Motor neuron (in vitro differentiated cells): ENCODE measurements around the gene NTN4. TPM values are rescaled to one million over a fixed set of nuclear protein-coding genes. Genes with fewer than 3 reads are reported as not detected.

ENCODE experiments used
- ATAC-seq, 8 experiments: fragments of 200-7000 bp; cut with Tn5 transposase; replicated peaks in 6 of 8; 2 replicates each; pipeline ENCODE4 v1.8.0; 2021; ENCODE audit warnings: mild to moderate bottlenecking in 8 of 8, moderate library complexity in 8 of 8
- H3K27ac ChIP-seq, 2 donors: fragments of 250-450 bp; sonication (Bioruptor Pico); 2 replicates each; pipeline ENCODE4 v1.9.0; 2021; ENCODE audit warnings: antibody characterized with exemption in 2 of 2, mild to moderate bottlenecking in 2 of 2, moderate library complexity in 1 of 2
- H3K4me1 ChIP-seq, 2 donors: fragments of 250-450 bp; sonication (Bioruptor Pico); replicated peaks in 1 of 2; 2 replicates each; pipeline ENCODE4 v1.6.1; 2021; ENCODE audit warnings: antibody characterized with exemption in 2 of 2, mild to moderate bottlenecking in 2 of 2, moderate library complexity in 1 of 2
- H3K4me3 ChIP-seq, 5 donors: fragments of 250-450 bp; sonication (Bioruptor Pico); 2 replicates each; pipeline ENCODE4 v1.9.0; 2021; ENCODE audit warnings: antibody characterized with exemption in 5 of 5, mild to moderate bottlenecking in 5 of 5, moderate library complexity in 4 of 5
- WGBS, 10 experiments: fragments of 450-650 bp; shearing (Covaris generic); methylation state at CpG; one replicate each; pipeline ENCODE4 v1.0.0; 2022; 5-methylcytosine and 5-hydroxymethylcytosine counted together
- in situ Hi-C, 9 experiments: fragments of 400-800 bp; cut with MboI; loops; one replicate each; pipeline ENCODE4 v1.15.0; 2021; ENCODE audit warnings: low sequenced_read_pairs in 9 of 9, low pct_unique_long_range_greater_than_20kb in 2 of 9; ENCODE audit not compliant: unreplicated experiment in 9 of 9
- total RNA-seq, 8 experiments: library from RNA; unstranded; fragments of 300-600 nt; gene quantifications; 2 replicates each; pipeline versions ENCODE4 v1.2.3 to v1.2.4, GENCODE V29; 2022

Gene NTN4
- total RNA-seq, 8 experiments from 2014 or later: 4.3 to 50.8 (median 8.7) TPM

DNA sequence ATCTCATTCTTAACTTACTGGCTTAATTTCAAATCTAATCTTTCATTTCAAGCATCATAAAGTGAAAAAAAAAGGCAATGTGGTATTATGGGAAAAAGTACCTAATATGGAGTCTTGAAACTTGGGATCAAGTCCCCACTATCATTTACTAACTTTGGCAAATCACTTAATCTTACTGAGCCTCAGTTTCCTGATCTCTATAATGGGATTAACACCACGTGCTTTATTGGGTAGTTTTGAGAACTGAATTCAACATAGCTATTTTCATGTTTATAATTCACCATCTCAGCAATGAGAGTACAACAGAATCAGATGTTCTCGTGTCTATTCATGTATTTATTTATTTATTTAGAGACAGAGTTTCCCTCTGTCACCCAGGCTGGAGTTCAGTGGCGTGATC is 78.3 kb downstream of the NTN4 start:
- no peak for ATAC-seq
- Histone ChIP-seq H3K27ac (no peak overlapping the region), H3K4me1 (no peaks in the 10 kb centered on the region), H3K4me3 (no peak overlapping the region)
- in situ Hi-C loops: no loop called here
- WGBS, 10 experiments: 60 to 100% (median 75%) methylated on average over 1 to 3 of the region's 3 CpGs; no CpG with 5 or more reads in 1 of the 10 experiments

DNA sequence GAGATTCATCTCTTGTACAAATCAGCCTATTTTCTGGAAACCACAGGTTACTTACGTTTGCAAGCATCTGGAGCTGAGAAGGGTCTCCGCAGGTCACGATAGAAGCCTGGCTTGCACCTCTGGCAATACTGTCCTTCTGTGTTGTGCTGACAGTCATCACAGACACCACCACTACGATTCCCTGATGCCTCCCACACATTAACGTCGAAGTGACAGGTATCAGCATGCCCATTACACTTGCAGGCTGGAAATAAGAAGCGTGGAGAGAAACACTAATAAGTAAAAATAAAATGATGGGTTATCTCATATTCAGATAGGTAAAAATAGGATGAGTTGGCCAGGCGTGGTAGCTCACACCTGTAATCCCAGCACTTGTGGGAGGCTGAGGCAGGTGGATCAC is 80.2 kb downstream of the NTN4 start:
- no peak for ATAC-seq
- in situ Hi-C loops: no loop called here

DNA sequence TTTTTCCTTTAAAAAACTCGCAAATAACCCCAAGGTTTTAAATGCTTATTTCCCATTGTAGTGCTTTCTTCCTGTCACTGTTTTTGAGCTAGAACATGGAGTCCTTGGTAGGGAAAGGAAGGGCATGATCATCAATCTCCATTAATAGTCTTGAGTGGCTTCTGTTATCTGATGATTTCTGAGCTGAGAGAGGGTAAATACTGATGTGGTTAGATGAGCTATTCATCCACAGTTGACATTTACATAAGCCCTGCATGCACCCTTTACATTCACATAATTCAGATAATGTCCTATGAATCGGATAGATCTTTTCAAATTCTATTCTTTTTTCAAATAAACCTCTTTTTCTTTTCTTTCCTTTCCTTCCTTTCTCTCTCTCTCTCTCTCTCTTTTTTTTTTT is 81.4 kb downstream of the NTN4 start:
- WGBS, 10 experiments: 14 to 100% (median 79%) methylated on average over 1 to 2 of the region's 2 CpGs
- peak in 3 of 8 experiments; percentile 25 to 71 (median 43) for ATAC-seq
- Histone ChIP-seq H3K4me1 (no peaks in the 10 kb centered on the region), H3K4me3 (no peak overlapping the region), H3K27ac (no peak overlapping the region)
- in situ Hi-C loops: no loop called here

More for the DNA sequence above, 80.2 kb downstream of the NTN4 start:
- H3K4me1 ChIP-seq: no peaks in the 10 kb centered on the region
- no peak overlapping the region for H3K27ac ChIP-seq
- WGBS, 10 experiments: 80 to 100% (median 94%) methylated on average over 3 to 6 of the region's 8 CpGs; no CpG with 5 or more reads in 3 of the 10 experiments
- no peak overlapping the region for H3K4me3 ChIP-seq

DNA sequence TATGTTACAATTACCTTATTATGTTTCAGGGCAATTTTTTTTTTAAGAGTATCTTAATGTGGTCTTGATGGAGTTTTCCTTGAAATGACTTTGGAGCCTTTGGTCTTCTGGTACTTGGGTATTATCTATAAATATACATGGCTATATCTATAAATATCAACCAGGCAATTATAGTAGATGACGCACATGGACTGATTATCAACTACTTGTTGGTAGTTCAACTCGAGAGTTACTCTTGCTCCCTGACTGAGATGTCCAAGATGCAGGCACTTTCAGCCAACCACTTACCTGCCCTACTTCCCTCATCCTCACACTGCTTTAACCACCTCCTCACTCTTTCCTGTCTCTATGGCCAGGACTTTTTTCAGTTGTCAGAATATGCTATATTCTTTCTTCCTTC is 85.4 kb downstream of the NTN4 start:
- 56 to 100% (median 82%) methylated on average over 1 to 2 of the region's 2 CpGs; no CpG with 5 or more reads in 5 of the 10 experiments for WGBS, 10 experiments
- Histone ChIP-seq H3K27ac (no peak overlapping the region), H3K4me1 (no peaks in the 10 kb centered on the region), H3K4me3 (no peak overlapping the region)
- ATAC-seq: no peak
- in situ Hi-C loops: no loop called here

DNA sequence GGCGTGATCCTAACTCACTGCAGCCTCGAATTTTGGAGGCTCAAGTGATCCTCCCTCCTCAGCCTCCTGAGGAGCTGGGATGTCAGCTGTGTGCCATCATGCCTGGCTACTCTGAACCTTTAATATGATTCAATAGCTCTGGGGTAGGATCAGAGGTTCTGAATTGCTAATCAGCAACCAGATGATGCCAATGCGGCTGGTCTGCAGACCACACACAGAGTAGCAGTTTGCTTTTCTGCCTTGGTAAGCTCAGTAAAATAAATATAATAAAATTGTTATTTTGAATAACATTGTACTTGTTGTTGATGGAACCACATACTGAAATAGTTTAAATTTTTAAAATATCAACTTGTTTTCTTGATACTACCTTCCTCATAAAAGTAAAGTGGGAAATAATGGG is 86.6 kb downstream of the NTN4 start:
- ATAC-seq: peak in 1 of 8 experiments; percentile 42
- in situ Hi-C loops: no loop called here
- Histone ChIP-seq H3K4me3 (no peak overlapping the region), H3K4me1 (no peaks in the 10 kb centered on the region), H3K27ac (no peak overlapping the region)
- 14 to 92% (median 79%) methylated on average over 1 to 3 of the region's 3 CpGs; no CpG with 5 or more reads in 3 of the 10 experiments for WGBS, 10 experiments

DNA sequence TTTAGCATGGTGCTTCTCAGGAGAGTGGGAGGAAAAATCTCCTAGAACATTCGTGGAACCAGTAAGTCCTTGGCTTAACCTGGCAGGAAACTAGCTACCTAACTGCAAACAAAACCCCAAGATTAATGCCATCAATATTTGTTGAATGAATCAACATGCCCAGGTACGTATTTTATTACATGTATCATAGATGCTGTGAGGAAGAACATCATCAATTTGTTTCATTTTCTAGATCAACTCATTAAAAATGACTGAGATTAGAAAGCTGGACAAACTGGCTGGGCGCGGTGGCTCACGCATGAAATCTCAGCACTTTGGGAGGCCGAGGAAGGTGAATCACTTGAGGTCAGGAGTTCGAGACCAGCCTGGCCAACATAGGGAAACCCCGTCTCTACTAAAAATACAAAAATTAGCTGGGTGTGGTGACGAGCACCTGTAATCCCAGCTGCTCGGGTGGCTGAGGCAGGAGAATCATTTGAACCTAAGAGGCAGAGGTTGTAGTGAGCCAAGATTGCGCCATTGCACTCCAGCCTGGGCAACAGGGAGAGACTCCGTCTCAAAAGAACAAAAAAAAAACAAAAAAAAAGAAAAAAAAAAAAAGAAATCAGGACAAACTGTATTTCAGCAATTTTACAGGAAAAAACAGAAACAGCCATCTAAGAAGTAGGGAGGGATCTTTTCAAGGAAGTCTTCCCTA is 88.7 kb downstream of the NTN4 start:
- in situ Hi-C loops: no loop called here
- no peak for ATAC-seq

DNA sequence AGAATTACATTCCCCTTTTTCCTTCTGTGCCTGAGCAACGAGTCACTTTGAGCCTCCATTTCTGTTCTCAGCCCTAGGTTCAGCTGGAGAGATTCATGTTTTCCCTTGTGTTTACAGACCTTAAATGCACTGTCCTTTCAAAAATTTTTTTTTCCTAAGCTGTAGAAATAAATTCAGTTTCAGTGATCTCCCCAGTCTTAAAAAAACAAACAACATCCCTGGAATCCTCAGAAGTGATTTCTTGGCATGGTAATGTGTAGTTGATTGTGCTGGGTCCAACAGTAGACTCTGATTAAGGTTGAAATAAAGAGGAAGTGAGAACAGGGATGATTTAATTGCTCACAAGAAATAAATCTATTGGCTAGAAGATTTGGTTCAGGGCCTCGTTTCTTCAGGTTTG is 89.3 kb downstream of the NTN4 start:
- in situ Hi-C loops: no loop called here
- H3K4me3 ChIP-seq: no peak overlapping the region
- H3K4me1 ChIP-seq: no peaks in the 10 kb centered on the region
- no peak for ATAC-seq
- WGBS, 10 experiments: 33 to 100% (median 80%) methylated on average over 1 to 2 of the region's 2 CpGs; no CpG with 5 or more reads in 1 of the 10 experiments
- no peak overlapping the region for H3K27ac ChIP-seq

More for the DNA sequence above, 88.7 kb downstream of the NTN4 start:
- WGBS, 10 experiments: 82 to 100% (median 89%) methylated on average over 2 to 9 of the region's 12 CpGs; no CpG with 5 or more reads in 1 of the 10 experiments
- H3K4me1 ChIP-seq: no peaks in the 10 kb centered on the region
- H3K27ac ChIP-seq: no peak overlapping the region
- no peak overlapping the region for H3K4me3 ChIP-seq

DNA sequence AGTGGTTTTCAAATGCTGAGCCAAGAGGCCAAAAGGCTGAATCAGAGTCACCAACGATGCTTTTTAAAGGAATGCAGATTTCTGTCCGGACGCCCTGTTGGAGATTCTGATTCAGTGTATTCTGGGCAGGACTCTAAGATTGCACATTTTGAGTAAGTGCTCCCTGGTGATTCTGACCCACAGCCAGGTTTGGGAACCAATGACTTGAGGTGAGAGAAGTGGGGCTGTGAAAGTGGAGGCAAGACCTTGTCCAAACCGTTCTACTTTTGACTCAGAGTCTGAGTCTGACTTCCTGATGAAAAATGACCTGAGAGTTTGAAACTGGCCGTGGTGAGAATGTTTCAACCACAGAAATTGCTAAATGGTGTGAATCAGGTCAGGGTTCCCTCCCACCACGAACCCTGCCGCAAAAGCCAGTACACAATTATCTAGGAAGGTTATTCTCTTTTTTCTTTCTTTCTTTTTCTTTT is 90.2 kb downstream of the NTN4 start:
- no peak overlapping the region for H3K4me3 ChIP-seq
- no peak overlapping the region for H3K27ac ChIP-seq
- WGBS, 10 experiments: 4 to 81% (median 68%) methylated on average over 3 to 7 of the region's 7 CpGs; no CpG with 5 or more reads in 1 of the 10 experiments
- ATAC-seq: peak in 2 of 8 experiments; percentile 97
- no peaks in the 10 kb centered on the region for H3K4me1 ChIP-seq
- in situ Hi-C loops: no loop called here

DNA sequence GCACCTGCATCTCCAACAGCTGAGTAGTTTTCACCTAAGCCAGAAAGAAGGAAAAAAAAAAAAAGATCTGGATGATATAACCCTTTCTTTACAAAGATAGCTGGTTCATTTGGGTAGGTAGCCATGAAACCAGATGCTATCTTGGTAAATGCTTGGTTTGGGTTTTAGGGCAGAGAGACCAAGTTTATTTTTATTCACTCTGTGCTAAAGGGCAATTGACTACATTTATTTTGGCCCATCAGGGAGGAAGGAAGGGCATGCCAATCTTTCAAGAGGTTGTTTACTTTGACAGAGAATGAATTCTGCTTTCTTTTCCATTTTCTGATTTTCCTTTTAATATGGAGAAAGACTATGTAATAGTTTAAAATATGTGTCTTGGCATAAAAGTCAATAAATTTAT is 91.0 kb downstream of the NTN4 start:
- Histone ChIP-seq H3K4me1 (no peaks in the 10 kb centered on the region), H3K27ac (no peak overlapping the region), H3K4me3 (no peak overlapping the region)
- ATAC-seq: no peak
- in situ Hi-C loops: no loop called here

DNA sequence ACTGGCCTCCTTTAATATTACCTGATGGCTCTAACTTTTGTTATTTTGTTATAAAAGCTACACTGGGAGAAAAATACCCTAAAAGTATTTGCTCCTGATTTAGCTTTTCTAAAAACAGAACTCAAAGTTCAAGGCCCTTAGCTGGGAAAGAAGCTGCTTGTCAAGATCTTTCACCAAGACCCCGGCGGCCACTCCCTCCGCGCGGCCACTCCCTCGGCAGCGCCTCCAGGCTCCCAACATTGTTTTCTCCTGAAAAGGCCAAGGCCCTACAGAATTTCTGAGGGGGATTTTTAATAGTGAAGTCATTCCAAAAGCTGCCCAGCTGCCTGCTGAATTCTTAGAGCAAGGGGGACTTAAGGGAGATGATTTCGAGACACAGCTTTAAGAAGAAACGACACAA is 96.4 kb downstream of the NTN4 start:
- Histone ChIP-seq H3K27ac (no peak overlapping the region), H3K4me3 (no peak overlapping the region), H3K4me1 (no peaks in the 10 kb centered on the region)
- no peak for ATAC-seq
- in situ Hi-C loops: no loop called here
- 29 to 100% (median 83%) methylated on average over 1 to 9 of the region's 9 CpGs; no CpG with 5 or more reads in 1 of the 10 experiments for WGBS, 10 experiments

DNA sequence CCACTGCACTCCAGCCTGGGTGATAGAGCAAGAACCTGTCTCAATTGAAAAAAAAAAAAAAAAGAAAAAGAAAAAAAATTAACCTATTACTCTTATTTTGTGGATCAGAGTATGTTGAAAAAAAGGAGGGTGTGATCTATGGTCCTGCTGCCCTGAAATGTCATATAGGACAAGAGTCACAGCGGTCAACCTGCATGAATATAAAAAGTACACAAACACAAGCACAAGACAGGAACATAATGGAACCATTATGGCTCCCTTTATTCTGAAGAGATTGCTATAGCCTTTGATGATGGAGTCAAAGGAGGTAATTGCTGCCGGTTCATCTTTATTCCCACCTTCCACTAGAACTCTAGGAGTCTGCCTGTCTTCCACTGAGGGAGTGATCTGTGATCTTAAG is 96.9 kb downstream of the NTN4 start:
- Histone ChIP-seq H3K4me3 (no peak overlapping the region), H3K27ac (no peak overlapping the region), H3K4me1 (no peaks in the 10 kb centered on the region)
- no peak for ATAC-seq
- in situ Hi-C loops: no loop called here
- whole genome bisulfite sequencing, 10 experiments: 14 to 82% (median 60%) methylated on average over 1 to 2 of the region's 2 CpGs; no CpG with 5 or more reads in 2 of the 10 experiments

DNA sequence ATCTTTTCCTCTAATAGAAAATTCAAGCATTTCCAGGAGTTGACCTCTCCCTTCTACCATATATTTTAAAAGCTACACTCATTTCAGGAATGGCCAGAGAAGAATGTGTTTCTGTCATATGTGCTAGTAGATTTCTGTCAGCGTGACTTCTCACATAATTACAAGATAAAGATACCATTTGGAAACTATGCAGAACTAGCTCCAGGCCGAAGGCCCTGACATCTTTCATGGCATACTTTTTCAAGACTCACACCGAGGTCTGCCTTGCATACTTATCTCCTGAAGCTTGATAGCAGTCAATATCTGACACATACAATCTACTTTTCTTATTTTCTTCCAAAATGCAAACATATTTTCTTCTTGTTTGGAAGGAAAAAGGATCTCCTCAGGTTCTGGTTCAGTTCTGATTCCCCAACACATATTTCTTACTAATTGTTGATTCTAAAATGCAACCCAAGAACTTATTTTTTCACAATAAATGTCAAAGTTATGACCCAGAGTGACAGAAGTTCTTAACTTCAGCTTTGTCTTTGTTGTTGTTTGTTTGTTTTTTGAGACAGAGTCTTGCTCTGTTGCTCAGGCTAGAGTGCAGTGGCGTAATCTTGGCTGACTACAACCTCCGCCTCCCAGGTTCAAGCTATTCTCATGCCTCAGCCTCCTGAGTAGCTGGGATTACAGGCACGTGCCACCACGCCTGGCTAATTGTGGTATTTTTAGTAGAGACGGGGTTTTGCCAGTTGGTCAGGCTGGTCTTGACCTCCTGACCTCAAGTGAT is 99.5 kb downstream of the NTN4 start:
- Histone ChIP-seq H3K4me3 (no peak overlapping the region), H3K4me1 (no peaks in the 10 kb centered on the region), H3K27ac (no peak overlapping the region)
- no peak for ATAC-seq
- 30 to 100% (median 83%) methylated on average over 3 to 6 of the region's 8 CpGs; no CpG with 5 or more reads in 1 of the 10 experiments for WGBS, 10 experiments
- in situ Hi-C loops: no loop called here

DNA sequence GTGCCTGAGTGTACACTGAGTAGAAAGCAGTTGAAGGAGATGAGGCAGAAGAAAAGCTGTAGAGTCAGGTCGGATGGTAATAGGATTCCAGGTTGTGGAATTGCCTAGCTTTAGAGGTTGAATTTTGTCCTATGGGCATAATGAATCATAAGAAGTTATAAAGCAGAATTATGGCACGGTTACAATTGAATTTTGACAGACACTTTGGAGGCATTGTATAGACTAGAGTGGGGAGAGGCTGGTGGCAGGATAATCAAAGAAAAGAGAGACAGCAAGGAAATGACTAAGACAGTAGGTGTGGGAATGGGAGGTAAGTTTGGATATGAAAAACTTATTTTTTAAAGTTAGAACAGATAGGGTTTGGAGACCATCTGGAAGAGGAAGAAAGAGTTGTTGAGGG is 102.6 kb downstream of the NTN4 start:
- in situ Hi-C loops: no loop called here
- 62 to 100% (median 83%) methylated on average over 1 to 2 of the region's 2 CpGs for WGBS, 10 experiments
- H3K27ac ChIP-seq: no peak overlapping the region
- no peak for ATAC-seq
- H3K4me3 ChIP-seq: no peak overlapping the region
- H3K4me1 ChIP-seq: no peaks in the 10 kb centered on the region
